Loucy (cell line): ENCODE data around the gene MS4A6A.

Experiments used
- H2AFZ ChIP-seq: fragments of 200-600 bp; sonication (generic); 2 replicates; pipeline ENCODE4 v1.6.0; 2016; ENCODE audit warnings: antibody characterized with exemption, mild to moderate bottlenecking, low read length, moderate library complexity
- H3F3A ChIP-seq: fragments of 200-600 bp; 2 replicates; pipeline ENCODE4 v1.6.0; 2016; ENCODE audit warnings: antibody characterized with exemption, low read depth, mild to moderate bottlenecking
- H3K27me3 ChIP-seq: fragments of 200-600 bp; sonication (generic); 2 replicates; pipeline ENCODE4 v1.6.1; 2014; ENCODE audit warnings: low read length, mild to moderate bottlenecking; ENCODE audit not compliant: insufficient read depth, poor library complexity, severe bottlenecking
- H3K36me3 ChIP-seq: fragments of 200-600 bp; sonication (generic); 2 replicates; pipeline ENCODE4 v1.6.1; 2016; ENCODE audit warnings: low read length; ENCODE audit not compliant: insufficient read depth
- H3K4me1 ChIP-seq: fragments of 200-600 bp; sonication (generic); 2 replicates; pipeline ENCODE4 v1.5.1; 2014; ENCODE audit warnings: low read length, mild to moderate bottlenecking; ENCODE audit not compliant: insufficient read depth, poor library complexity, severe bottlenecking
- H3K4me2 ChIP-seq: fragments of 200-600 bp; sonication (generic); 2 replicates; pipeline ENCODE4 v1.6.0; 2014; ENCODE audit warnings: antibody characterized with exemption, low read length, low read depth, mild to moderate bottlenecking; ENCODE audit not compliant: poor library complexity, severe bottlenecking
- H3K4me3 ChIP-seq: fragments of 200-600 bp; sonication (generic); 2 replicates; pipeline ENCODE4 v1.5.1; 2014; ENCODE audit warnings: low read length, mild to moderate bottlenecking, mixed read lengths; ENCODE audit not compliant: poor library complexity, severe bottlenecking
- H3K79me2 ChIP-seq: fragments of 200-600 bp; sonication (generic); 2 replicates; pipeline ENCODE4 v1.6.1; 2014; ENCODE audit warnings: low read length; ENCODE audit not compliant: insufficient read depth
- H3K9ac ChIP-seq: fragments of 200-600 bp; sonication (generic); 2 replicates; pipeline ENCODE4 v1.6.0; 2014; ENCODE audit warnings: mild to moderate bottlenecking, low read depth, low read length, moderate library complexity; ENCODE audit not compliant: poor library complexity, severe bottlenecking
- H3K9me2 ChIP-seq: fragments of 200-600 bp; sonication (generic); replicated peaks from 2 replicates; pipeline ENCODE4 v1.6.1; 2016; ENCODE audit warnings: low read depth, low read length, mixed read lengths
- H3K9me3 ChIP-seq: fragments of 200-600 bp; sonication (generic); 2 replicates; pipeline ENCODE4 v1.6.1; 2014; ENCODE audit warnings: mild to moderate bottlenecking, antibody characterized with exemption, low read length, low read depth; ENCODE audit not compliant: insufficient read depth
- H4K20me1 ChIP-seq: fragments of 200-600 bp; sonication (generic); 2 replicates; pipeline ENCODE4 v1.6.0; 2014; ENCODE audit warnings: antibody characterized with exemption, low read length, mild to moderate bottlenecking; ENCODE audit not compliant: insufficient read depth, poor library complexity, severe bottlenecking
- EZH2phosphoT487 ChIP-seq: fragments of 200-600 bp; IDR thresholded peaks from 2 replicates; pipeline ENCODE4 v1.6.1; 2018; ENCODE audit warnings: antibody characterized with exemption, mild to moderate bottlenecking, moderate library complexity, borderline replicate concordance
- TF ChIP-seq, protein P1 (sequence below): fragments of 200-600 bp; sonication (generic); conservative IDR thresholded peaks from 2 replicates; pipeline ENCODE4 v1.5.1; 2014; ENCODE audit warnings: mild to moderate bottlenecking, antibody characterized with exemption, low read length

Gene MS4A6A

DNA sequence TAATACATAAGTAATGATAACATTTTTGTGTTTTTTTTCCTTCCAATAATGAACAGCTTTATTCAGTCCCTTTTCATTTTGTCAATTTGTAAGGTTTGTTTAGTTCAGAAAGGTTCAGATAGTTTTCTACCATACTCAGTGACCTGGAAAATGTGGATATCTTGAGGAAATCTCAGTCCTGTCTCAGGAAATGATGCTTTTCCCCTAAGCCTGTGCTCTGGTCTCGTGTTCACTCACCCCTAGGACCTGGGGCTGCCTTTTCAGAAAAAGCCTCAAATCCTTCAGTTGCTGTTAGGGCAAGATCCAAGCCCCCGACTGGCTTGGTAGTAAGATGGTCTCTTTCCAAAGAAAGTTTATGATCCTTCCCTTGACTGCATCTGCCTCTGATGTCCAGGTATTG, 21.8 kb downstream of the MS4A6A start:
- no peaks in the 10 kb centered on the region for H3K27me3 ChIP-seq
- no peak overlapping the region for H3K4me3 ChIP-seq
- TF ChIP-seq EZH2phosphoT487 = no peak
- TF ChIP-seq, protein P1, sequence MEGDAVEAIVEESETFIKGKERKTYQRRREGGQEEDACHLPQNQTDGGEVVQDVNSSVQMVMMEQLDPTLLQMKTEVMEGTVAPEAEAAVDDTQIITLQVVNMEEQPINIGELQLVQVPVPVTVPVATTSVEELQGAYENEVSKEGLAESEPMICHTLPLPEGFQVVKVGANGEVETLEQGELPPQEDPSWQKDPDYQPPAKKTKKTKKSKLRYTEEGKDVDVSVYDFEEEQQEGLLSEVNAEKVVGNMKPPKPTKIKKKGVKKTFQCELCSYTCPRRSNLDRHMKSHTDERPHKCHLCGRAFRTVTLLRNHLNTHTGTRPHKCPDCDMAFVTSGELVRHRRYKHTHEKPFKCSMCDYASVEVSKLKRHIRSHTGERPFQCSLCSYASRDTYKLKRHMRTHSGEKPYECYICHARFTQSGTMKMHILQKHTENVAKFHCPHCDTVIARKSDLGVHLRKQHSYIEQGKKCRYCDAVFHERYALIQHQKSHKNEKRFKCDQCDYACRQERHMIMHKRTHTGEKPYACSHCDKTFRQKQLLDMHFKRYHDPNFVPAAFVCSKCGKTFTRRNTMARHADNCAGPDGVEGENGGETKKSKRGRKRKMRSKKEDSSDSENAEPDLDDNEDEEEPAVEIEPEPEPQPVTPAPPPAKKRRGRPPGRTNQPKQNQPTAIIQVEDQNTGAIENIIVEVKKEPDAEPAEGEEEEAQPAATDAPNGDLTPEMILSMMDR = no peak
- H3K9me2 ChIP-seq = no peaks in the 10 kb centered on the region
- H3K4me2 ChIP-seq = no peak overlapping the region
- H3K4me1 ChIP-seq = no peaks in the 10 kb centered on the region
- H3K36me3 ChIP-seq = no peaks in the 10 kb centered on the region
- H4K20me1 ChIP-seq = no peaks in the 10 kb centered on the region
- H3K9me3 ChIP-seq = no peaks in the 10 kb centered on the region
- no peak overlapping the region for H2AFZ ChIP-seq
- H3K79me2 ChIP-seq = no peaks in the 10 kb centered on the region
- H3F3A ChIP-seq = no peaks in the 10 kb centered on the region
- H3K9ac ChIP-seq = no peak overlapping the region

GRCh38 chr11:60159868-60160267, 23.0 kb downstream of the MS4A6A start:
- no peaks in the 10 kb centered on the region for H3K27me3 ChIP-seq
- no peak for TF ChIP-seq EZH2phosphoT487
- TF ChIP-seq, protein P1 = no peak

GRCh38 chr11:60159284-60159683, 23.6 kb downstream of the MS4A6A start:
- no peak for TF ChIP-seq EZH2phosphoT487
- TF ChIP-seq, protein P1 = no peak
- H3K4me1 ChIP-seq = no peaks in the 10 kb centered on the region

More at GRCh38 chr11:60159868-60160267, 23.0 kb downstream of the MS4A6A start:
- no peaks in the 10 kb centered on the region for H3K79me2 ChIP-seq
- no peaks in the 10 kb centered on the region for H3K4me1 ChIP-seq
- no peaks in the 10 kb centered on the region for H4K20me1 ChIP-seq
- H3K9me3 ChIP-seq = no peaks in the 10 kb centered on the region
- H3K4me2 ChIP-seq = no peak overlapping the region
- H3K36me3 ChIP-seq = no peaks in the 10 kb centered on the region
- H3F3A ChIP-seq = no peaks in the 10 kb centered on the region
- H3K9me2 ChIP-seq = no peaks in the 10 kb centered on the region
- H3K4me3 ChIP-seq = no peak overlapping the region
- no peak overlapping the region for H2AFZ ChIP-seq
- no peak overlapping the region for H3K9ac ChIP-seq

More at GRCh38 chr11:60159284-60159683, 23.6 kb downstream of the MS4A6A start:
- Histone ChIP-seq H3K4me2 (no peak overlapping the region), H3K4me3 (no peak overlapping the region), H3K79me2 (no peaks in the 10 kb centered on the region), H3K27me3 (no peaks in the 10 kb centered on the region), H3F3A (no peaks in the 10 kb centered on the region), H3K9ac (no peak overlapping the region), H4K20me1 (no peaks in the 10 kb centered on the region), H3K9me3 (no peaks in the 10 kb centered on the region), H3K9me2 (no peaks in the 10 kb centered on the region), H2AFZ (no peak overlapping the region), H3K36me3 (no peaks in the 10 kb centered on the region)
